ENCODE results near the gene PDZD8. TPM values are rescaled to one million over a fixed set of nuclear protein-coding genes. Genes with fewer than 3 reads are reported as not detected.

The PDZD8 gene
- total RNA-seq, 1 donor from 2014 or later: 13.2 TPM

DNA sequence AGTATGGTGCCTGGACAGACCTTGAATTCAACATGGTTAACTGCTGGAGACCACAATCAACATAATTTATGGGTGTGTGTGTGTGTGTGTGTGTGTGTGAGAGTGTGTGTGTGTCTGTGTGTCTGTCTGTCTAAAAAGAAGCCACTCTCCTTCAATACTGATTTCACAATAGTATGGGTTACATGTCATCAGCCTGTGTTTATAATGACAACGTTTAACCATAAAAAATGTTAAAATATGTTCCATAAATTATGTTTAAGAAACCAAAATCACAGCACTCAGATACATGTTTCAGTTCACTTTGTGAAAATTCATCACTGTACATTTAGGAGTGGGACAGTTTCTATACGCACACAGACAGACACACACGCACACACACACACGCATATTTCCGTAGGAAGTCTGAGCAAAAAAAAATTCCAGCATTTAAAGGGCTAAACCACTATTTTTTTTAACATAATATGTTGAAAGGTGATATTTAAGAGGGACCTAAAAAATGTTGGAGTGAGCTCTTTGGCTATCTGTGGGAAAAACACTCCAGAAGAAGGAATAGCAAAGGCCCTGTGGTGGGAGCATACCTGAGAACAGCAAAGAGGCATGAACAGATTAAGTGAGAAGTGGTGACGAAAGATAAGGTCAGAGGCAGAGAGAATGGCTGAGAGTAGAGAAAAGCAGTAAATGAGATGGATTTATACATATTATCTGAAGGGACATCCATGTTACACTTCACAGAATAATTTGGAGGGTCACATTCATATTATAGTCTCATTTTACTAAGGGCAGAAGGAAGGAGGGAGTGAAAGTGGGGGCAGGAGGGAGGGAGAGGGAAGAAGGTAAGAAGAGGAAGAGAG, 10.9 kb downstream of the PDZD8 start:
- intact Hi-C loops (cut with micrococcal nuclease): no loop called here
- TF ChIP-seq, protein P1, sequence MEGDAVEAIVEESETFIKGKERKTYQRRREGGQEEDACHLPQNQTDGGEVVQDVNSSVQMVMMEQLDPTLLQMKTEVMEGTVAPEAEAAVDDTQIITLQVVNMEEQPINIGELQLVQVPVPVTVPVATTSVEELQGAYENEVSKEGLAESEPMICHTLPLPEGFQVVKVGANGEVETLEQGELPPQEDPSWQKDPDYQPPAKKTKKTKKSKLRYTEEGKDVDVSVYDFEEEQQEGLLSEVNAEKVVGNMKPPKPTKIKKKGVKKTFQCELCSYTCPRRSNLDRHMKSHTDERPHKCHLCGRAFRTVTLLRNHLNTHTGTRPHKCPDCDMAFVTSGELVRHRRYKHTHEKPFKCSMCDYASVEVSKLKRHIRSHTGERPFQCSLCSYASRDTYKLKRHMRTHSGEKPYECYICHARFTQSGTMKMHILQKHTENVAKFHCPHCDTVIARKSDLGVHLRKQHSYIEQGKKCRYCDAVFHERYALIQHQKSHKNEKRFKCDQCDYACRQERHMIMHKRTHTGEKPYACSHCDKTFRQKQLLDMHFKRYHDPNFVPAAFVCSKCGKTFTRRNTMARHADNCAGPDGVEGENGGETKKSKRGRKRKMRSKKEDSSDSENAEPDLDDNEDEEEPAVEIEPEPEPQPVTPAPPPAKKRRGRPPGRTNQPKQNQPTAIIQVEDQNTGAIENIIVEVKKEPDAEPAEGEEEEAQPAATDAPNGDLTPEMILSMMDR (IDR thresholded peaks at IDR 0.05): no peak
- Mint-ChIP-seq H3K27me3 (no peaks in the 10 kb centered on the region), H3K36me3 (ENCODE audit: low read depth) (no peaks in the 10 kb centered on the region), H3K9me3 (no peaks in the 10 kb centered on the region), H3K4me3 (no peak overlapping the region), H3K27ac (no peak overlapping the region), H3K4me1 (peaks cover 38% of the 10 kb centered on the region)
- DNase-seq (no peak), ATAC-seq (ENCODE audit: low read depth) (no peak)
- ChIA-PET POLR2A (no interaction called here), CTCF (no interaction called here)

DNA sequence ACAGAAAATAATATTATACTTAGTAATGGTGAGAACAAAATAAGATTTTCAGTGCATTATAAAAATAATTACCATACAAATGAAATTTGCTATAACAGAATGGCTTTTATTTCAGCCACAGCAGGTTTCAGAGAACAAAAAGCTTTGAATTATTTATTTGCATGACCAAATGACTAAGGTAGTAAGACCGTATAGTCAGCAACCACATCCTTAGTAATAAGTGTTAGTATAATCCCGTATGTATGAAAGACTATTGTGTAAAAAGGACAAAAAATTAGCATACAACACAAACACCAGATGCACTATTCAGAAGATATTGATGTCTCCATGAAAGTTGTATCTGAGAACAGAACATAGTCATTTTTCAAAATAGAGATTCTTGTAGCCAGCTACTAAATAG, 12.2 kb downstream of the PDZD8 start:
- H3K9me3 Mint-ChIP-seq: no peaks in the 10 kb centered on the region
- TF ChIP-seq, protein P1 (IDR thresholded peaks at IDR 0.05): no peak
- ATAC-seq (ENCODE audit: low read depth): no peak
- ChIA-PET POLR2A (no interaction called here), CTCF (no interaction called here)
- peaks cover 36% of the 10 kb centered on the region for H3K4me1 Mint-ChIP-seq
- no peaks in the 10 kb centered on the region for H3K27me3 Mint-ChIP-seq
- intact Hi-C loops (cut with micrococcal nuclease): no loop called here
- no peak overlapping the region for H3K27ac Mint-ChIP-seq
- no peak overlapping the region for H3K4me3 Mint-ChIP-seq
- no peak for DNase-seq
- no peaks in the 10 kb centered on the region for H3K36me3 Mint-ChIP-seq (ENCODE audit: low read depth)

DNA sequence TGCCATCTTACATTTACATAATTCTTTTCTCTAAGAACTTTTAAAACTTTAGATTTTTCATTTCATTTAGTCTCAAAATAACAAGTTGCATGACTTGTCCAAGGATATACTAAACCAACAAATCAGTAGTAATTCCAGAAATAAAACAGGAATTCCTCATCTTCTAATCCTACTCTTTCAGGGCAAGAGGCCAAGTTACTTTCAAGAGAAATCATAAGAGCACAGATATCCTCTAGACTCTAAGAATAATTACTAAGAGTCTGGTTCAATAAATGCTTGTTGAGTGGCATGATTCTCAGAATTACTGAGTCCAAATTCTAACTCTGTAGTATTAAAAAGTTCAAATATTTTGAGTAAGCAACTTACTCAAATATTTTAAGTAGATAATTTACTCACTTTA, 12.9 kb downstream of the PDZD8 start:
- no peak for ATAC-seq (ENCODE audit: low read depth)
- H3K4me1 Mint-ChIP-seq: peaks cover 33% of the 10 kb centered on the region
- H3K9me3 Mint-ChIP-seq: no peaks in the 10 kb centered on the region
- H3K36me3 Mint-ChIP-seq (ENCODE audit: low read depth): no peaks in the 10 kb centered on the region
- no peak overlapping the region for H3K4me3 Mint-ChIP-seq
- H3K27ac Mint-ChIP-seq: no peak overlapping the region
- CTCF ChIA-PET: no interaction called here
- POLR2A ChIA-PET: no interaction called here
- TF ChIP-seq, protein P1 (IDR thresholded peaks at IDR 0.05): no peak
- intact Hi-C loops (cut with micrococcal nuclease): no loop called here
- no peaks in the 10 kb centered on the region for H3K27me3 Mint-ChIP-seq
- DNase-seq: no peak

GRCh38 chr10:117360994-117361667, 14.1 kb downstream of the PDZD8 start:
- Mint-ChIP-seq H3K4me3 (no peak overlapping the region), H3K4me1 (peaks cover 32% of the 10 kb centered on the region), H3K27ac (no peak overlapping the region), H3K9me3 (no peaks in the 10 kb centered on the region), H3K27me3 (no peaks in the 10 kb centered on the region), H3K36me3 (ENCODE audit: low read depth) (no peaks in the 10 kb centered on the region)
- TF ChIP-seq, protein P1 (IDR thresholded peaks at IDR 0.05): no peak
- ChIA-PET POLR2A (no interaction called here), CTCF (interaction anchor here (1.0 kb wide), 1 partner anchor 145 kb away, joined by 3 read pairs; no protein-coding TSS in a partner anchor)
- intact Hi-C loops (cut with micrococcal nuclease): no loop called here
- ATAC-seq (ENCODE audit: low read depth) (no peak), DNase-seq (no peak)

- Mint-ChIP-seq H3K9me3 (no peaks in the 10 kb centered on the region), H3K4me3 (no peak overlapping the region), H3K27me3 (no peaks in the 10 kb centered on the region), H3K27ac (no peak overlapping the region), H3K36me3 (ENCODE audit: low read depth) (no peaks in the 10 kb centered on the region), H3K4me1 (peaks cover 30% of the 10 kb centered on the region)
- TF ChIP-seq, protein P1 (IDR thresholded peaks at IDR 0.05): no peak
- intact Hi-C loops (cut with micrococcal nuclease): no loop called here
- ATAC-seq (ENCODE audit: low read depth): no peak
- no peak for DNase-seq
- ChIA-PET POLR2A (no interaction called here), CTCF (interaction anchor here (1.0 to 1.2 kb wide), 2 partner anchors 9 to 143 kb away, joined by 3 read pairs; no protein-coding TSS in a partner anchor)
These were observed 15.2 kb downstream of the PDZD8 start for GRCh38 chr10:117360016-117360415.
